ENCODE results near the gene MAP7. TPM values are rescaled to one million over a fixed set of nuclear protein-coding genes. Genes with fewer than 3 reads are reported as not detected.

MAP7 gene
- total RNA-seq, 1 donor from 2014 or later, result 1.3 TPM

GRCh38 chr6:136470044-136470443, 80.2 kb downstream of the MAP7 start:
- no peak overlapping the region for H3K4me3 Mint-ChIP-seq (ENCODE audit: unreplicated experiment)
- H3K36me3 Mint-ChIP-seq (ENCODE audit: low read depth, unreplicated experiment), result no peaks in the 10 kb centered on the region
- H3K4me1 Mint-ChIP-seq (ENCODE audit: unreplicated experiment), result no peaks in the 10 kb centered on the region
- DNase-seq (ENCODE audit: low spot score), result no peak
- H3K9me3 Mint-ChIP-seq (ENCODE audit: unreplicated experiment), result no peaks in the 10 kb centered on the region
- no peaks in the 10 kb centered on the region for H3K27me3 Mint-ChIP-seq (ENCODE audit: unreplicated experiment)
- TF ChIP-seq CTCF (IDR thresholded peaks at IDR 0.05; ENCODE audit: unreplicated experiment), result no peak
- no peak overlapping the region for H3K27ac Mint-ChIP-seq (ENCODE audit: unreplicated experiment)

GRCh38 chr6:136469154-136469553, 81.1 kb downstream of the MAP7 start:
- H3K4me1 Mint-ChIP-seq (ENCODE audit: unreplicated experiment), result no peaks in the 10 kb centered on the region
- no peak overlapping the region for H3K4me3 Mint-ChIP-seq (ENCODE audit: unreplicated experiment)
- no peak overlapping the region for H3K27ac Mint-ChIP-seq (ENCODE audit: unreplicated experiment)
- no peaks in the 10 kb centered on the region for H3K9me3 Mint-ChIP-seq (ENCODE audit: unreplicated experiment)
- DNase-seq (ENCODE audit: low spot score), result no peak
- no peaks in the 10 kb centered on the region for H3K36me3 Mint-ChIP-seq (ENCODE audit: low read depth, unreplicated experiment)
- H3K27me3 Mint-ChIP-seq (ENCODE audit: unreplicated experiment), result no peaks in the 10 kb centered on the region
- TF ChIP-seq CTCF (IDR thresholded peaks at IDR 0.05; ENCODE audit: unreplicated experiment), result no peak

GRCh38 chr6:136468711-136469110, 81.5 kb downstream of the MAP7 start:
- no peaks in the 10 kb centered on the region for H3K36me3 Mint-ChIP-seq (ENCODE audit: low read depth, unreplicated experiment)
- no peaks in the 10 kb centered on the region for H3K9me3 Mint-ChIP-seq (ENCODE audit: unreplicated experiment)
- H3K4me3 Mint-ChIP-seq (ENCODE audit: unreplicated experiment), result no peak overlapping the region
- DNase-seq (ENCODE audit: low spot score), result no peak
- no peak overlapping the region for H3K27ac Mint-ChIP-seq (ENCODE audit: unreplicated experiment)
- no peak for TF ChIP-seq CTCF (IDR thresholded peaks at IDR 0.05; ENCODE audit: unreplicated experiment)
- no peaks in the 10 kb centered on the region for H3K4me1 Mint-ChIP-seq (ENCODE audit: unreplicated experiment)
- no peaks in the 10 kb centered on the region for H3K27me3 Mint-ChIP-seq (ENCODE audit: unreplicated experiment)

GRCh38 chr6:136467186-136467585, 83.0 kb downstream of the MAP7 start:
- no peak for DNase-seq (ENCODE audit: low spot score)
- Mint-ChIP-seq H3K4me1 (ENCODE audit: unreplicated experiment) (no peaks in the 10 kb centered on the region), H3K27me3 (ENCODE audit: unreplicated experiment) (no peaks in the 10 kb centered on the region), H3K36me3 (ENCODE audit: low read depth, unreplicated experiment) (no peaks in the 10 kb centered on the region), H3K27ac (ENCODE audit: unreplicated experiment) (no peak overlapping the region), H3K9me3 (ENCODE audit: unreplicated experiment) (no peaks in the 10 kb centered on the region), H3K4me3 (ENCODE audit: unreplicated experiment) (no peak overlapping the region)
- no peak for TF ChIP-seq CTCF (IDR thresholded peaks at IDR 0.05; ENCODE audit: unreplicated experiment)

- no peak for DNase-seq (ENCODE audit: low spot score)
- H3K4me3 Mint-ChIP-seq (ENCODE audit: unreplicated experiment), result no peak overlapping the region
- no peaks in the 10 kb centered on the region for H3K4me1 Mint-ChIP-seq (ENCODE audit: unreplicated experiment)
- TF ChIP-seq CTCF (IDR thresholded peaks at IDR 0.05; ENCODE audit: unreplicated experiment), result no peak
- H3K9me3 Mint-ChIP-seq (ENCODE audit: unreplicated experiment), result no peaks in the 10 kb centered on the region
- no peak overlapping the region for H3K27ac Mint-ChIP-seq (ENCODE audit: unreplicated experiment)
- no peaks in the 10 kb centered on the region for H3K27me3 Mint-ChIP-seq (ENCODE audit: unreplicated experiment)
- no peaks in the 10 kb centered on the region for H3K36me3 Mint-ChIP-seq (ENCODE audit: low read depth, unreplicated experiment)
Observed at GRCh38 chr6:136466777-136467176, 83.4 kb downstream of the MAP7 start.

Measured in endothelial cell (in vitro differentiated cells).